ENCODE data around the gene PC.

DNA sequence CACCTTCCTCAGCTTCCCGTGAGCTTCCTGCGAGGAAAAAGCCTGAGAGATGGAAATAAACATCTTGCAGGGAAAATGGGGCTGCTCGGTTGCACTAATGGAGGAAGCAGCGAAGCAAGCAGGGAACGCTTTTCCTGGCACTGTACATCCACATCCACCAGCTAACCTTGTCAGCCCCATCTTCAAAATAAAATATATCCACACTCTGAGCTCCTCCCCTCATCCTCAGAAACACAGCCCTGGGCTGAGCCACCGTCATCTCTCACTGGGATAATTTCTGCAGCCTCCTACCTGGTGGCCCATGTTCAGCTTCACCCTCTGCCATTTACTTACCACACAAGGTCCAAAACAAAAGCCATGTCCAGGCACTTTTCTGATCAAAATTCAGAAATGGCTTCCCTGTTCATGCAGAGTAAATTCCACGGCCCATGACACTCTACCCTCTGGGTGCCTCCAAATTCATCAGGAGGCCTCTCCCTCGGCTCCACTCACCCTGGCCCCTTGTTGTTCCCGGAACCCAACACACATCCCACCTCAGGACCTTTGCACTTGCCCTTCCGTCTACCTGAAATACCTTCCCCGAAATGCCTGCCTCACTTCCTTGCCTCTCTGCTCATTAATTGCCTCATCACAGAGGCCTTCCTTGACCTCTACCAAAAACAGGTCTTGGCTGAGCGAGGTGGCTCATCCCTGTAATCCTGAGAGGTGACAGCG lies 29.9 kb upstream of the PC start:
- TF ChIP-seq, protein P1, sequence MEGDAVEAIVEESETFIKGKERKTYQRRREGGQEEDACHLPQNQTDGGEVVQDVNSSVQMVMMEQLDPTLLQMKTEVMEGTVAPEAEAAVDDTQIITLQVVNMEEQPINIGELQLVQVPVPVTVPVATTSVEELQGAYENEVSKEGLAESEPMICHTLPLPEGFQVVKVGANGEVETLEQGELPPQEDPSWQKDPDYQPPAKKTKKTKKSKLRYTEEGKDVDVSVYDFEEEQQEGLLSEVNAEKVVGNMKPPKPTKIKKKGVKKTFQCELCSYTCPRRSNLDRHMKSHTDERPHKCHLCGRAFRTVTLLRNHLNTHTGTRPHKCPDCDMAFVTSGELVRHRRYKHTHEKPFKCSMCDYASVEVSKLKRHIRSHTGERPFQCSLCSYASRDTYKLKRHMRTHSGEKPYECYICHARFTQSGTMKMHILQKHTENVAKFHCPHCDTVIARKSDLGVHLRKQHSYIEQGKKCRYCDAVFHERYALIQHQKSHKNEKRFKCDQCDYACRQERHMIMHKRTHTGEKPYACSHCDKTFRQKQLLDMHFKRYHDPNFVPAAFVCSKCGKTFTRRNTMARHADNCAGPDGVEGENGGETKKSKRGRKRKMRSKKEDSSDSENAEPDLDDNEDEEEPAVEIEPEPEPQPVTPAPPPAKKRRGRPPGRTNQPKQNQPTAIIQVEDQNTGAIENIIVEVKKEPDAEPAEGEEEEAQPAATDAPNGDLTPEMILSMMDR (conservative IDR thresholded peaks at IDR 0.05; ENCODE audit: low read depth in 2 of 2): no peak
- no peak for TF ChIP-seq POLR2AphosphoS5 (IDR thresholded peaks at IDR 0.05; ENCODE audit: low read depth)
- TF ChIP-seq, protein P2, sequence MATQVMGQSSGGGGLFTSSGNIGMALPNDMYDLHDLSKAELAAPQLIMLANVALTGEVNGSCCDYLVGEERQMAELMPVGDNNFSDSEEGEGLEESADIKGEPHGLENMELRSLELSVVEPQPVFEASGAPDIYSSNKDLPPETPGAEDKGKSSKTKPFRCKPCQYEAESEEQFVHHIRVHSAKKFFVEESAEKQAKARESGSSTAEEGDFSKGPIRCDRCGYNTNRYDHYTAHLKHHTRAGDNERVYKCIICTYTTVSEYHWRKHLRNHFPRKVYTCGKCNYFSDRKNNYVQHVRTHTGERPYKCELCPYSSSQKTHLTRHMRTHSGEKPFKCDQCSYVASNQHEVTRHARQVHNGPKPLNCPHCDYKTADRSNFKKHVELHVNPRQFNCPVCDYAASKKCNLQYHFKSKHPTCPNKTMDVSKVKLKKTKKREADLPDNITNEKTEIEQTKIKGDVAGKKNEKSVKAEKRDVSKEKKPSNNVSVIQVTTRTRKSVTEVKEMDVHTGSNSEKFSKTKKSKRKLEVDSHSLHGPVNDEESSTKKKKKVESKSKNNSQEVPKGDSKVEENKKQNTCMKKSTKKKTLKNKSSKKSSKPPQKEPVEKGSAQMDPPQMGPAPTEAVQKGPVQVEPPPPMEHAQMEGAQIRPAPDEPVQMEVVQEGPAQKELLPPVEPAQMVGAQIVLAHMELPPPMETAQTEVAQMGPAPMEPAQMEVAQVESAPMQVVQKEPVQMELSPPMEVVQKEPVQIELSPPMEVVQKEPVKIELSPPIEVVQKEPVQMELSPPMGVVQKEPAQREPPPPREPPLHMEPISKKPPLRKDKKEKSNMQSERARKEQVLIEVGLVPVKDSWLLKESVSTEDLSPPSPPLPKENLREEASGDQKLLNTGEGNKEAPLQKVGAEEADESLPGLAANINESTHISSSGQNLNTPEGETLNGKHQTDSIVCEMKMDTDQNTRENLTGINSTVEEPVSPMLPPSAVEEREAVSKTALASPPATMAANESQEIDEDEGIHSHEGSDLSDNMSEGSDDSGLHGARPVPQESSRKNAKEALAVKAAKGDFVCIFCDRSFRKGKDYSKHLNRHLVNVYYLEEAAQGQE (IDR thresholded peaks at IDR 0.05; ENCODE audit: unreplicated experiment): no peak
- no peak for TF ChIP-seq EZH2 (IDR thresholded peaks at IDR 0.05; ENCODE audit: low read depth, unreplicated experiment)
